ENCODE results near the gene RPL13A. TPM values are rescaled to one million over a fixed set of nuclear protein-coding genes. Genes with fewer than 3 reads are reported as not detected.

Gene RPL13A
- total RNA-seq, 1 experiment from 2014 or later: 1,196 TPM

DNA sequence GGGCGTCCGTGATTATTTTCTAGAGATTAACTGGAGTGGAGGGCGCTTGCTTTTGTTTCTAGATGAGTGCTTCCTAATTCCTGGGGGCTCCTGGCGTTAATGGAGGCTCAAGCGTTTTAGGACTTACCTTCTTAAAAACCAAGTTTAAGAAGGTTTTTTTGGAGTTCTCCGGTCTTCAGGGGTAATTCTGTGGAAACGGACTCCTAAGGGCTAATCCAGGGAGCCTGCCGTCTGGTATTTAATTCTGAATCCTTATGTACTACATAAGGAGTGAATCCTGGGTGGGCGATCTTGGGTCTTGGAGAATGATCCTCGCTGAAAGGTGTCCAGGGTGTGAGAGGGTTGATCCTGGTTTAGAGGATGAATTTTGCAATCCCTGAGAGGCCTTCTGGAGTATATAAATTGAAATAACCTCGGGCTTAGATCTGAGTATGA, 9.2 kb downstream of the RPL13A start:
- BruUV-seq (replicated peaks): TSS peak; percentile 89
- no peak for DNase-seq (ENCODE audit: low read depth, low spot score)
- intact Hi-C loops (cut with micrococcal nuclease; ENCODE audit: unreplicated experiment) (no loop called here), in situ Hi-C loops (cut with HindIII; ENCODE audit: low pct_unique_long_range_greater_than_20kb, low sequenced_read_pairs) (no loop called here)
- Histone ChIP-seq H3K4me1 (ENCODE audit: control insufficient read depth, insufficient read depth, low read length) (peaks cover 17% of the 10 kb centered on the region), H3K27ac (ENCODE audit: low read length) (peak overlapping the region; percentile 99), H3K9me3 (ENCODE audit: control insufficient read depth, insufficient read depth, low read depth, low read length) (no peaks in the 10 kb centered on the region), H3K36me3 (ENCODE audit: control insufficient read depth, insufficient read depth, low read length) (peaks cover 22% of the 10 kb centered on the region), H3K27me3 (ENCODE audit: control insufficient read depth, insufficient read depth, low read length) (no peaks in the 10 kb centered on the region), H3K4me3 (ENCODE audit: low read depth in 2 of 2, low read length in 2 of 2) (peak overlapping the region; percentile 99 to 100)
- TF ChIP-seq, protein P1, sequence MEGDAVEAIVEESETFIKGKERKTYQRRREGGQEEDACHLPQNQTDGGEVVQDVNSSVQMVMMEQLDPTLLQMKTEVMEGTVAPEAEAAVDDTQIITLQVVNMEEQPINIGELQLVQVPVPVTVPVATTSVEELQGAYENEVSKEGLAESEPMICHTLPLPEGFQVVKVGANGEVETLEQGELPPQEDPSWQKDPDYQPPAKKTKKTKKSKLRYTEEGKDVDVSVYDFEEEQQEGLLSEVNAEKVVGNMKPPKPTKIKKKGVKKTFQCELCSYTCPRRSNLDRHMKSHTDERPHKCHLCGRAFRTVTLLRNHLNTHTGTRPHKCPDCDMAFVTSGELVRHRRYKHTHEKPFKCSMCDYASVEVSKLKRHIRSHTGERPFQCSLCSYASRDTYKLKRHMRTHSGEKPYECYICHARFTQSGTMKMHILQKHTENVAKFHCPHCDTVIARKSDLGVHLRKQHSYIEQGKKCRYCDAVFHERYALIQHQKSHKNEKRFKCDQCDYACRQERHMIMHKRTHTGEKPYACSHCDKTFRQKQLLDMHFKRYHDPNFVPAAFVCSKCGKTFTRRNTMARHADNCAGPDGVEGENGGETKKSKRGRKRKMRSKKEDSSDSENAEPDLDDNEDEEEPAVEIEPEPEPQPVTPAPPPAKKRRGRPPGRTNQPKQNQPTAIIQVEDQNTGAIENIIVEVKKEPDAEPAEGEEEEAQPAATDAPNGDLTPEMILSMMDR (IDR thresholded peaks at IDR 0.05): no peak
- TF ChIP-seq TCF7L2 (IDR thresholded peaks at IDR 0.05; ENCODE audit: low read depth, low read length) (no peak), POLR2AphosphoS5 (IDR thresholded peaks at IDR 0.05; ENCODE audit: low read depth, low read length) (no peak), SIN3A (IDR thresholded peaks at IDR 0.05; ENCODE audit: borderline replicate concordance, insufficient read depth, low read depth, low read length) (no peak)
- TF ChIP-seq, protein P2, sequence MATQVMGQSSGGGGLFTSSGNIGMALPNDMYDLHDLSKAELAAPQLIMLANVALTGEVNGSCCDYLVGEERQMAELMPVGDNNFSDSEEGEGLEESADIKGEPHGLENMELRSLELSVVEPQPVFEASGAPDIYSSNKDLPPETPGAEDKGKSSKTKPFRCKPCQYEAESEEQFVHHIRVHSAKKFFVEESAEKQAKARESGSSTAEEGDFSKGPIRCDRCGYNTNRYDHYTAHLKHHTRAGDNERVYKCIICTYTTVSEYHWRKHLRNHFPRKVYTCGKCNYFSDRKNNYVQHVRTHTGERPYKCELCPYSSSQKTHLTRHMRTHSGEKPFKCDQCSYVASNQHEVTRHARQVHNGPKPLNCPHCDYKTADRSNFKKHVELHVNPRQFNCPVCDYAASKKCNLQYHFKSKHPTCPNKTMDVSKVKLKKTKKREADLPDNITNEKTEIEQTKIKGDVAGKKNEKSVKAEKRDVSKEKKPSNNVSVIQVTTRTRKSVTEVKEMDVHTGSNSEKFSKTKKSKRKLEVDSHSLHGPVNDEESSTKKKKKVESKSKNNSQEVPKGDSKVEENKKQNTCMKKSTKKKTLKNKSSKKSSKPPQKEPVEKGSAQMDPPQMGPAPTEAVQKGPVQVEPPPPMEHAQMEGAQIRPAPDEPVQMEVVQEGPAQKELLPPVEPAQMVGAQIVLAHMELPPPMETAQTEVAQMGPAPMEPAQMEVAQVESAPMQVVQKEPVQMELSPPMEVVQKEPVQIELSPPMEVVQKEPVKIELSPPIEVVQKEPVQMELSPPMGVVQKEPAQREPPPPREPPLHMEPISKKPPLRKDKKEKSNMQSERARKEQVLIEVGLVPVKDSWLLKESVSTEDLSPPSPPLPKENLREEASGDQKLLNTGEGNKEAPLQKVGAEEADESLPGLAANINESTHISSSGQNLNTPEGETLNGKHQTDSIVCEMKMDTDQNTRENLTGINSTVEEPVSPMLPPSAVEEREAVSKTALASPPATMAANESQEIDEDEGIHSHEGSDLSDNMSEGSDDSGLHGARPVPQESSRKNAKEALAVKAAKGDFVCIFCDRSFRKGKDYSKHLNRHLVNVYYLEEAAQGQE (IDR thresholded peaks at IDR 0.05; ENCODE audit: insufficient read depth in 1 of 2, low read depth in 2 of 2, low read length in 1 of 2): no peak
- ATAC-seq: no peak
- ChIA-PET POLR2A (no interaction called here), CTCF (no interaction called here)

DNA sequence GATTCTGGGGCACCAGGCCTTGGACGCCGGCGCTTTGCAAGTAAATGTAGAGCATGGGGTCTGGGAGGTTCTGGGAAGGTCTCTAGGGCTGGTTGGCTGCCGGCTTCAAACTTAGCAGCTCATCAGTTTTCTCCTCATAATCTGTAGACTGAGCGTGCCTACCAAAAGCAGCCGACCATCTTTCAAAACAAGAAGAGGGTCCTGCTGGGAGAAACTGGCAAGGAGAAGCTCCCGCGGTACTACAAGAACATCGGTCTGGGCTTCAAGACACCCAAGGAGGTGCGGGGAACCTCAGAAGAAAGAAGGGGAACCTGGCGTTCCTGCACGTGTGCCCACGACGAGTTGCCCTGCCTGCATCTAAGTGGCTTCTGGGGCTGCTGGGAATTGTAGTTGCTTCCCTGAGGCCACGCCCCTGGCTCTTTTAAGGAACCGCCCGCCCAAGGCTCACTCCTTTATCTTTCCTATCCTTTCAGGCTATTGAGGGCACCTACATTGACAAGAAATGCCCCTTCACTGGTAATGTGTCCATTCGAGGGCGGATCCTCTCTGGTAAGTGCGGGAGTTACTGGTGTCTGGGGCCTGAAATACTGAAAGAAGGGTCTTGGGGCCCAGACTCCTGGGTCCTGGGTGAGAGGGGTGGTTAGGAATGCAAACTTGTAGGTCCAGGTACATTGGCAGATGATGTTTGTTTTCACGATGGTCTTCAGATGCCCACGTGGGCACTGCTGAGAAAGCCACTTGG, 9.8 kb downstream of the RPL13A start:
- BruUV-seq (replicated peaks): no TSS peak
- Histone ChIP-seq H3K36me3 (ENCODE audit: control insufficient read depth, insufficient read depth, low read length) (peaks cover 21% of the 10 kb centered on the region), H3K27me3 (ENCODE audit: control insufficient read depth, insufficient read depth, low read length) (no peaks in the 10 kb centered on the region), H3K27ac (ENCODE audit: low read length) (peak overlapping the region; percentile 99), H3K4me3 (ENCODE audit: low read depth in 2 of 2, low read length in 2 of 2) (peak overlapping the region; percentile 99 to 100), H3K4me1 (ENCODE audit: control insufficient read depth, insufficient read depth, low read length) (peaks cover 17% of the 10 kb centered on the region), H3K9me3 (ENCODE audit: control insufficient read depth, insufficient read depth, low read depth, low read length) (no peaks in the 10 kb centered on the region)
- no peak; the same call in 1 of the 2 replicates for TF ChIP-seq POLR2AphosphoS5 (IDR thresholded peaks at IDR 0.05; ENCODE audit: low read depth, low read length)
- TF ChIP-seq, protein P1 (IDR thresholded peaks at IDR 0.05): no peak
- TF ChIP-seq TCF7L2 (IDR thresholded peaks at IDR 0.05; ENCODE audit: low read depth, low read length): peak; percentile 52; the same call in 1 of the 2 replicates
- in situ Hi-C loops (cut with HindIII; ENCODE audit: low pct_unique_long_range_greater_than_20kb, low sequenced_read_pairs): no loop called here
- CTCF ChIA-PET: no interaction called here
- ATAC-seq: no peak
- intact Hi-C loops (cut with micrococcal nuclease; ENCODE audit: unreplicated experiment): no loop called here
- DNase-seq (ENCODE audit: low read depth, low spot score): no peak
- POLR2A ChIA-PET: no interaction called here
